H1 (cell line): ENCODE data around the gene RNF220. TPM values are rescaled to one million over a fixed set of nuclear protein-coding genes. Genes with fewer than 3 reads are reported as not detected.
A peak's percentile ranks its signal among the peaks of the same experiment; 100 is the strongest.

Experiments used
- CTCF ChIA-PET: fragments of 300-600 bp; sonication (Branson Sonifier 250); formaldehyde crosslinking; loops from one replicate; lab custom pipeline; 2021; ENCODE audit not compliant: partially characterized antibody; lab: Charles Lee
- POLR2A ChIA-PET: fragments of 300-600 bp; sonication (Branson Sonifier 250); formaldehyde crosslinking; loops from one replicate; lab custom pipeline; 2021; ENCODE audit warnings: inconsistent platforms; ENCODE audit not compliant: partially characterized antibody; lab: Charles Lee
- DNase-seq, 2 experiments: peaks; one replicate each; pipeline versions ENCODE4 v3.0.0 to v3.0.0-alpha.2; 2010 to 2022; ENCODE audit warnings: low spot score in 2 of 2, low read depth in 1 of 2, mixed read lengths in 1 of 2
- FAIRE-seq: peaks from 2 replicates; lab custom pipeline; 2011; peaks lifted over from hg19 to GRCh38; lab: Jason Lieb, UNC
- H2AFZ ChIP-seq: 2 replicates; pipeline ENCODE4 v1.8.1; 2012; ENCODE audit warnings: low read length, inconsistent platforms
- H2AK5ac ChIP-seq: 2 replicates; pipeline ENCODE4 v1.6.1; 2013; ENCODE audit warnings: low read depth, low read length
- H2BK120ac ChIP-seq: replicated peaks from 2 replicates; pipeline ENCODE3; 2013; ENCODE audit warnings: low read depth, low read length, inconsistent platforms
- H2BK12ac ChIP-seq: 2 replicates; pipeline ENCODE4 v1.6.1; 2013; ENCODE audit warnings: low read depth, low read length
- H2BK15ac ChIP-seq: 2 replicates; pipeline ENCODE4 v1.6.1; 2013; ENCODE audit warnings: low read length
- H2BK20ac ChIP-seq: 2 replicates; pipeline ENCODE4 v1.6.1; 2013; ENCODE audit warnings: low read length
- H2BK5ac ChIP-seq: 2 replicates; pipeline ENCODE4 v1.6.1; 2013; ENCODE audit warnings: low read depth, low read length
- H3K14ac ChIP-seq: 2 replicates; pipeline ENCODE4 v1.6.1; 2013; ENCODE audit warnings: inconsistent platforms; ENCODE audit not compliant: insufficient read length
- H3K18ac ChIP-seq: 2 replicates; pipeline ENCODE4 v1.6.1; 2013; ENCODE audit warnings: low read length; ENCODE audit errors: extremely low read depth
- H3K23ac ChIP-seq: 2 replicates; pipeline ENCODE4 v1.6.1; 2013; ENCODE audit warnings: inconsistent platforms; ENCODE audit not compliant: insufficient read length
- H3K23me2 ChIP-seq: 2 replicates; pipeline ENCODE4 v1.6.1; 2013; ENCODE audit warnings: low read depth, low read length
- H3K27ac ChIP-seq: 2 replicates; pipeline ENCODE4 v1.6.1; 2011; ENCODE audit warnings: low read depth, low read length, inconsistent platforms
- H3K27me3 ChIP-seq, 4 experiments: replicated peaks in 1 of 4; 1 replicate in 1 of 4; 2 replicates in 3 of 4; pipeline versions ENCODE4 v1.6.1 to v1.8.1; 2011 to 2013; ENCODE audit warnings: low read length in 3 of 4, mild to moderate bottlenecking in 3 of 4, inconsistent platforms in 2 of 4, mixed read lengths in 2 of 4, moderate library complexity in 1 of 4; ENCODE audit not compliant: control insufficient read depth in 3 of 4, insufficient read depth in 3 of 4; ENCODE audit errors: extremely low read depth in 1 of 4
- H3K36me3 ChIP-seq, 4 experiments: 2 replicates each; pipeline versions ENCODE4 v1.6.1 to v1.8.1; 2011 to 2013; ENCODE audit warnings: mild to moderate bottlenecking in 4 of 4, low read length in 3 of 4, moderate library complexity in 2 of 4, control low read depth in 1 of 4, inconsistent platforms in 1 of 4; ENCODE audit not compliant: insufficient read depth in 4 of 4, control insufficient read depth in 2 of 4
- H3K4ac ChIP-seq: replicated peaks from 2 replicates; pipeline ENCODE3; 2013; ENCODE audit warnings: low read length, low read depth, mixed read lengths, inconsistent platforms; ENCODE audit not compliant: insufficient read length
- H3K4me1 ChIP-seq, 4 experiments: replicated peaks in 1 of 4; 1 replicate in 1 of 4; 2 replicates in 3 of 4; pipeline versions ENCODE4 v1.6.1 to v1.8.1; 2011 to 2013; ENCODE audit warnings: low read length in 3 of 4, inconsistent platforms in 2 of 4, mixed read lengths in 1 of 4; ENCODE audit not compliant: insufficient read depth in 4 of 4, control insufficient read depth in 3 of 4
- H3K4me2 ChIP-seq, 2 experiments: 2 replicates each; pipeline versions ENCODE4 v1.6.1 to v1.8.1; 2011 to 2013; ENCODE audit warnings: low read depth in 2 of 2, low read length in 2 of 2, control low read depth in 1 of 2, inconsistent platforms in 1 of 2, mild to moderate bottlenecking in 1 of 2; ENCODE audit not compliant: insufficient read depth in 1 of 2
- H3K4me3 ChIP-seq, 4 experiments: fragments of 200-600, 300-600 bp in 1 of 4; sonication (generic), shearing (Covaris generic), sonication (Bioruptor Twin) in 1 of 4; 2 replicates each; pipeline versions ENCODE4 v1.5.1 to v1.8.1; 2011 to 2016; ENCODE audit warnings: low read length in 4 of 4, low read depth in 3 of 4, control low read depth in 2 of 4, inconsistent platforms in 2 of 4, mild to moderate bottlenecking in 2 of 4, mixed read lengths in 1 of 4, moderate library complexity in 1 of 4; ENCODE audit not compliant: insufficient read depth in 2 of 4; ENCODE audit errors: extremely low read depth in 1 of 4
- H3K56ac ChIP-seq: replicated peaks from 2 replicates; pipeline ENCODE3; 2013; ENCODE audit warnings: low read depth, mild to moderate bottlenecking, mixed read lengths, low read length, inconsistent platforms; ENCODE audit not compliant: insufficient read length
- H3K79me1 ChIP-seq: 2 replicates; pipeline ENCODE4 v1.6.1; 2013; ENCODE audit warnings: low read depth, low read length, control low read depth
- H3K79me2 ChIP-seq, 2 experiments: 2 replicates each; pipeline versions ENCODE4 v1.6.1 to v1.8.1; 2012 to 2013; ENCODE audit warnings: low read length in 2 of 2, mild to moderate bottlenecking in 2 of 2, inconsistent platforms in 1 of 2; ENCODE audit not compliant: insufficient read depth in 2 of 2, control insufficient read depth in 1 of 2
- H3K9ac ChIP-seq, 4 experiments: replicated peaks in 1 of 4; 1 replicate in 1 of 4; 2 replicates in 3 of 4; pipeline versions ENCODE4 v1.6.1 to v1.8.1; 2011 to 2013; ENCODE audit warnings: low read depth in 3 of 4, low read length in 3 of 4, control low read depth in 2 of 4, mild to moderate bottlenecking in 2 of 4, moderate library complexity in 2 of 4, inconsistent platforms in 1 of 4; ENCODE audit errors: extremely low read depth in 1 of 4
- H3K9me3 ChIP-seq, 2 experiments: 2 replicates each; pipeline versions ENCODE4 v1.6.1 to v1.8.1; 2012 to 2013; ENCODE audit warnings: mild to moderate bottlenecking in 2 of 2, moderate library complexity in 2 of 2, control low read depth in 1 of 2, inconsistent platforms in 1 of 2, low read depth in 1 of 2, low read length in 1 of 2, mixed read lengths in 1 of 2; ENCODE audit not compliant: insufficient read depth in 2 of 2
- H4K20me1 ChIP-seq, 2 experiments: replicated peaks in 1 of 2; 2 replicates each; pipeline versions ENCODE3 to v1.8.1; 2011 to 2013; ENCODE audit warnings: inconsistent platforms in 2 of 2, low read length in 2 of 2, mild to moderate bottlenecking in 1 of 2; ENCODE audit not compliant: insufficient read depth in 2 of 2, control insufficient read depth in 1 of 2
- H4K5ac ChIP-seq: 2 replicates; pipeline ENCODE4 v1.6.1; 2013; ENCODE audit warnings: low read length, low read depth, mixed read lengths, inconsistent platforms; ENCODE audit not compliant: insufficient read length
- H4K8ac ChIP-seq: 2 replicates; pipeline ENCODE4 v1.8.0; 2013; ENCODE audit warnings: mild to moderate bottlenecking, moderate library complexity, low read length, inconsistent platforms; ENCODE audit not compliant: insufficient read depth; ENCODE audit errors: extremely low read depth
- H4K91ac ChIP-seq: replicated peaks from 2 replicates; pipeline ENCODE3; 2013; ENCODE audit warnings: low read length, mixed read lengths, inconsistent platforms; ENCODE audit not compliant: insufficient read length
- CTCF ChIP-seq, 3 experiments: IDR thresholded peaks; 1 replicate in 2 of 3; 2 replicates in 1 of 3; pipeline versions ENCODE4 v1.5.1 to v1.6.1; 2011; ENCODE audit warnings: low read length in 3 of 3, mild to moderate bottlenecking in 3 of 3, inconsistent platforms in 2 of 3, low read depth in 1 of 3, moderate library complexity in 1 of 3; ENCODE audit not compliant: insufficient read depth in 1 of 3; ENCODE audit errors: control extremely low read depth in 1 of 3
- EZH2 ChIP-seq: fragments of 200-600 bp; sonication (generic); IDR thresholded peaks from 2 replicates; pipeline ENCODE4 v1.7.1; 2012; ENCODE audit warnings: low read depth, mild to moderate bottlenecking, moderate library complexity, low read length, inconsistent platforms; ENCODE audit not compliant: severe bottlenecking
- WGBS, 2 experiments: shearing (Covaris generic) in 1 of 2; methylation state at CpG; one replicate each; pipeline versions ENCODE4 v1.1.6 to v1.1.7; 2013 to 2015; ENCODE audit warnings: low lambda C conversion rate in 2 of 2, mixed read lengths in 2 of 2, inconsistent platforms in 1 of 2, low coverage in 1 of 2, missing lambda C conversion rate in 1 of 2; ENCODE audit not compliant: insufficient replicate concordance in 2 of 2, insufficient coverage in 1 of 2, insufficient read length in 1 of 2; ENCODE audit errors: extremely low coverage in 1 of 2, missing lambda C conversion rate in 1 of 2; 5-methylcytosine and 5-hydroxymethylcytosine counted together
- polyA plus RNA-seq, 7 experiments: library from polyadenylated mRNA; depleted of rRNA in 3 of 7; stranded (reverse) in 5 of 7; unstranded in 2 of 7; fragments of >200 nt in 5 of 7; fragments of 200-250 nt in 2 of 7; gene quantifications; 1 replicate in 5 of 7; 2 replicates in 1 of 7; 4 replicates in 1 of 7; pipeline versions ENCODE4 v1.2.1 to v1.2.3, GENCODE V29; 2011 to 2013; ENCODE audit warnings: missing spikeins in 2 of 7, mixed read lengths in 2 of 7
- total RNA-seq: library from RNA; stranded (reverse); fragmentation: NEBNext Ultra II Directional; extraction: Animal tissue kit (Norgen Biotek cat#: 25700); gene quantifications from 2 replicates; pipeline ENCODE4 v1.2.1, GENCODE V29; 2021

The RNF220 gene
- total and polyA plus RNA-seq, 2 of the 8 experiments (the other 6 are each of a cell fraction or from before 2014, with no cell fraction given), result 123 to 160 TPM

- H3K18ac ChIP-seq, result 0 out of 2 replicates have a peak overlapping the region, but pooled peaks have one; percentile 10
- no peak overlapping the region for H3K9ac ChIP-seq
- H3K36me3 ChIP-seq, result peaks cover 0 to 28% (median 8%) of the 10 kb centered on the region in 4 experiments; a peak in 4 of 8 replicates
- peaks cover 0 to 32% of the 10 kb centered on the region in 2 experiments; a peak in 2 of 4 replicates for H3K79me2 ChIP-seq
- H3K23me2 ChIP-seq, result peaks cover 10% of the 10 kb centered on the region; the same call in 1 of the 2 replicates
- no peak overlapping the region for H3K14ac ChIP-seq
- H4K20me1 ChIP-seq, result peaks cover 0 to 15% of the 10 kb centered on the region in 2 experiments
- no peak overlapping the region for H2BK5ac ChIP-seq
- FAIRE-seq (no peak), DNase-seq (no peak)
- H4K91ac ChIP-seq, result peak overlapping the region; percentile 23
- ChIA-PET POLR2A (interaction anchor here (0.9 to 1.4 kb wide), 3 partner anchors 8 to 14 kb away, joined by 4 to 8 read pairs (median 6); partner anchors contain the start of gene RNF220), CTCF (no interaction called here)
- no peak overlapping the region for H3K4ac ChIP-seq
- no peak overlapping the region for H4K8ac ChIP-seq
- no peak overlapping the region for H2AFZ ChIP-seq
- WGBS, 2 experiments, result 84% methylated on average over 7 of the region's 7 CpGs; no CpG with 5 or more reads in 1 of the 2 experiments
- H2BK20ac ChIP-seq, result peak overlapping the region; percentile 11; the same call in 1 of the 2 replicates
- no peak overlapping the region for H3K4me3 ChIP-seq
- H3K56ac ChIP-seq, result no peak overlapping the region
- no peak overlapping the region for H3K23ac ChIP-seq
- TF ChIP-seq EZH2, result peak; percentile 7
- no peak for TF ChIP-seq CTCF (IDR thresholded peaks at IDR 0.05; ENCODE audit: control extremely low read depth in 1 of 3, insufficient read depth in 1 of 3, low read depth in 1 of 3, low read length in 3 of 3)
- no peak overlapping the region for H4K5ac ChIP-seq
- peak overlapping the region; percentile 82; the same call in 1 of the 2 replicates for H2BK12ac ChIP-seq
- H3K79me1 ChIP-seq, result peaks cover 8% of the 10 kb centered on the region; the same call in 1 of the 2 replicates
- H3K9me3 ChIP-seq, result no peaks in the 10 kb centered on the region
- no peak overlapping the region for H2BK120ac ChIP-seq
- peak overlapping the region; percentile 72 to 80; a peak in 2 of 4 replicates for H3K4me2 ChIP-seq
- peak overlapping the region; percentile 29; the same call in 1 of the 2 replicates for H2AK5ac ChIP-seq
- peaks cover 6 to 18% (median 13%) of the 10 kb centered on the region in 4 experiments for H3K4me1 ChIP-seq
- H2BK15ac ChIP-seq, result no peak overlapping the region
- H3K27ac ChIP-seq, result no peak overlapping the region
- peaks cover 0 to 10% (median 6%) of the 10 kb centered on the region in 4 experiments; a peak in 5 of 7 replicates for H3K27me3 ChIP-seq
Observed at GRCh38 chr1:44416408-44416807, 11.4 kb downstream of the RNF220 start.
